SIG-M5 treated with dmso at 0.1 percent for 504 hours (cell line): ENCODE data around the gene DZIP1L.
"Not testable (repeated sequence)": the region's sequence is repeated elsewhere in the genome, so short reads cannot be mapped to it uniquely, and the experiment has no call there.

ENCODE experiments used
- DNase-seq: peaks from one replicate; lab custom pipeline; 2025; ENCODE audit not compliant: unreplicated experiment; lab: John Stamatoyannopoulos, UW

The DZIP1L gene

DNA sequence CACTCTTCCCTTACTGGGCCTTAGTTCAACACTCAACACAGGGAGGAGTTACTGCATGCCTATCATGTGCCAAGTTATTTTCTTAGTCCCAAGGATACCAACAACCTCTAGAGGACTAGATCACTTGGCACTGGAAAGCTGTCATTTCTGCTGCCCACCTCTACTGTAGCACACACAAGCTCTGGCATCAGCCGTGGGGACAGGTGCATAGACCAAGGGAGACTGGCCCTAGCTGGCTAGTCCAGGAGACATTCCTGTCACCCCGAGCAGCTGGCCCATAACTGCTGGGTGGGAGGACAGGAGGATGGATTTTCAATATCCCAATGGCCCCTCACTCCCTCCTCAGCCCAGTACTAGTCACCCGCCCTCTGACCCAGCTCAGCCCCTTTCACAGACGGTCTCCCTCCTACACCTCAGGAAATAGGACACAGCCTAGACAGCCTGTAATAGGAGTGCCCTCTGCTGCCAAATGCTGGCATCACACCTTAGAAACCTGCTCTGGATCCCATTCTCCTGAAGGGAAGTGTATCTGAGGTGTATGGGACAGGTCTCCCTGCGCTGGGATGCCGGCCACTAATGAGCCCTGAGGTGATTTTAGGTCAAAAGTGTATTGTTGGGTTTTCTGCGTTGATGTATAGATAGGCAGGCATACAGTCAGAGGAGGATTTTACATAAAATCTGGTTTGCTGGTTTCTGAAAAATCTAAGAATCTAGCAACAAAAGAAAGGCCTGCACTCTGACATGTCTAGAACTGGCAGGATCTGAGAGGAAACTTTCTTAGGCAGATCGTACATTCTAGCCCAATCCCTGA, 3.4 kb upstream of the DZIP1L start:
- DNase-seq: peak; percentile 70

DNA sequence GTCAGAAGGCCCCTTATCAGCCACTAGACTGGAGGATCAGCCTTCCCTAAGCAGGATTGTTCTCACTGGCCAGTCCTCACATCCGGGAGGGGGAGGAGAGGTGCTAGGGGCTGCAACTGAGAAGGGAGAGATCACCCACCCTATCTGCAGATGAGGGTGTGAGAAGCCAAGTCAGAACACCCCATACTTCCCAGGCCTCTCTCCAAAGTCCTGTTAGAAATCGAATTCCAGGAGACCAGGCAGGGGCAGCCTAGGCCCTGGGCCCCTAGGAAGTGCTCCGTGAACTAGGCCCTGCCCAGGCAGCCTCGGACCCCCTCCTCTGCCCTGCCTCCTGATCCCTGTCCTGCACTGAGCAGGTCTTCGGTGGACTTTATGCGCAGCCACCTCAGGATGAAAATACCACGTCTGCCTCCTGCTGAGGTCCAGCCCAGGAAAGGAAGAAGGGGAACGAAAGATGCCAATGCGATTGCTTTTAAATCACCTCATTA, 933 bp downstream of the DZIP1L start:
- DNase-seq: no peak

DNA sequence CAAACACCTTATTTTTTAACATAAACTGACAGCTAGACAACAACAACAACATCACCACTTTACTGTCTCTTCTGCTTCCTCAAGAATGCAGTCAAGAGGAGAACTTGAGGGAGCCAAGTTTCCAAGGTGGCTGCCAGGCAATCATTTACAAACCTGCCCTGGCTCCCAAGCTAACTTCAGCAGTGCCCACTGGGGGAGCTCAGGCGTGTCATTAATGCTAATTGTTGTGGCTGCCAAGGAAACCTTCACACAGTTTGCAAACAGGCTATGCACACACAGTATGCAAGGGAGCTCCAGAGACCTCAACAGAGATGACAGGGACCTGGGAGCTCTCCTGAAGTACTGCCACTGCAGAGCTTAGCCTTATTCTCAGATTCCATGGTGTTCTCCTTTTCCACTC, 2.1 kb downstream of the DZIP1L start:
- no peak for DNase-seq

DNA sequence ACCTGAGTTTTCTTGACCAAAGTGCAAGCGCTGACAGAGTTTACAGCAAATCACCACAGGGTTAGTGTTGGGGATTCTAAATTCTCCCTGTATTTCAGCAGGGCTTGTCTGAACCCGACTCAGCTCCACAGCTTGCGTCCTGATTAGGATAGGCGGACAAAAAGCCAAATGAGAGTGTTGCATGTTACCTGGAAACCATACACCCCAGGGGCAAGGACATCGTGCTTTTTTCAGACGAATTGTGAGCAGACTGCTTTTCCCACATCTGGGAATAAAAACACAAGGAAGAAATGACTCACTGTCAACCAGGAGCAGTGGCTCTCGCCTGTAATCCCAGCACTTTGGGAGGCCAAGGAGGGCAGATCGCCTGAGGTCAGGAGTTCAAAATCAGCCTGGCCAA, 3.0 kb downstream of the DZIP1L start:
- DNase-seq: no peak

DNA sequence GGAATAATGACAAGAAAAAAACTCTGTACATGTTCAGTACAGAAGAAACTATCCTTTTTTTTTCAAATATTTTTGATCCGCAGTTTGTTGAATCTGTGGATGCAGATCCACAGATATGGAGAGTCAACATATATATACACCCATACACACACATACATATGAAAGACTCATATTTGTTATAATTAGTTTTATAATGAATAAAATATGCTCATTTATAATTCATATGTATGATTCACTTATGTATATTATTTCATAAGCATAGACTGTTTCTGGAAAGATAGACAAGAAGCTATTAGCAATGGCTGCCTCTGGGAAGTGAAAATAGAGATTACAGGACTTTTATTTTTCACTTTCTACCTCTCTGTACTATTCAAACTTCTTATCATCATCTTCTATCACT, 9.8 kb downstream of the DZIP1L start:
- DNase-seq: no peak

DNA sequence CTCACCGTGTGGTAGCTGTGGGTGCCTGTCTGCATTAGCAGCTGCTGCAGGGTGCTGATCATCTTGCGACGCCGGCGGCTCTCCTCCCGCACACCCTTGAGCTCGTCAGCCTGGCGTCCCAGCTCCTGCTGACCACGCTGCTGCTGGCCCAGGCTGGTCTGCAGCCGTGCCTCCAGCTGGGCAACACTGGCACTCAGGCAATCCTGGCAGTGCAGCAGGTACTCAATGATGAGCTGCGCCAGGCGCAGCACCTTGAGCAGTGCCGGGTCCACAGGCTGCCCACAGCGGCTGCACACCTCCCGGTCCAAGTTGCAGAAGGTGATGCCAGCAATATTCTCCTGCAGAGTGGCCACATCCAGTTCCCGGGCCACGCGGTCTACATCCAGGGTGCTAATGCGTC, 11.9 kb downstream of the DZIP1L start:
- no peak for DNase-seq

DNA sequence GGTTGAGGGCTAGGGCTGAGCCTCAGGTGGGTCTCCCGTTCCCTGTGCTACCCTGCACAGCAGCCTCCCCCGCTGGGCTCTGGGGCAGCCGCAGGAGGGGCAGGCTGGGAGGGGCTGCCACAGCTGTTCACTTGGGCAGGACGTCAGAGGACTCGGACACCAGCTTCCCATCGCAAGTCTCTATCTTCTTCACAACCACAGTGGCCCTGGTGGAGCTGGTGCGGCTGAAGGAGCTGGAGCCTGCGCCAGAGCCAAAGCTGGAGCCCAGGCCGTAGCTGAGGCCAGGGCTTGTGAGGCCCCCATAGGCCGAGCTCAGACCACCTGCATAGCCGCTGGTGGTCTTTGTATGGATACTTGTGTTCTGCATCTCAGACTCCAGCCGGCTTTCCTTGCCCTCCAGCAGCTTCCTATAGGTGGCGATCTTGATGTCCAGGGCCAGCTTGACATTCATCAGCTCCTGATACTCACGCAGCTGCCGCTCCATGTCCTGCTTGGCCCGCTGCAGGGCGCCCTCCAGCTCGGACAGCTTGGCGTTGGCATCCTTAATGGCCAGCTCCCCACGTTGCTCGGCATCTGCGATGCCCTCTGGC, 14.0 kb downstream of the DZIP1L start:
- not testable (repeated sequence) for DNase-seq

DNA sequence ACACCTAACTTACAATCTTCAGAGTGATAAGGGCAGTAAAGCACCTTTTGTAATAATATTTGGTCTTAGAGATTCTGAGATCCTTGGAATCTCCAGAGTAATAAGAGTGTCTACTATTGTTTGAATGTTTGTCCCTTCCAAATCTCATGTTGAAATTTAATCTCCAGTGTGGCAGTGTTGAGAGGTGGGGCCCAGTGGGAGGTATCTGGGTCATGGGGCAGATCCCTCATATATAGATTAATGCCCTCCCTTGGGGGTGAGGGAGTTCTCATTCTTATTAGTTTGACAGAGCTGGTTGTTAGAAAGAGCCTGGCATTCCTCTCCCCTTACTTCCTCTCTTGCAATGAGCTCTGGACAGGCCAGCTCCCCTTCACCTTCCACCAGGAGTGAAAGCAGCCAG, 16.0 kb downstream of the DZIP1L start:
- DNase-seq: no peak

DNA sequence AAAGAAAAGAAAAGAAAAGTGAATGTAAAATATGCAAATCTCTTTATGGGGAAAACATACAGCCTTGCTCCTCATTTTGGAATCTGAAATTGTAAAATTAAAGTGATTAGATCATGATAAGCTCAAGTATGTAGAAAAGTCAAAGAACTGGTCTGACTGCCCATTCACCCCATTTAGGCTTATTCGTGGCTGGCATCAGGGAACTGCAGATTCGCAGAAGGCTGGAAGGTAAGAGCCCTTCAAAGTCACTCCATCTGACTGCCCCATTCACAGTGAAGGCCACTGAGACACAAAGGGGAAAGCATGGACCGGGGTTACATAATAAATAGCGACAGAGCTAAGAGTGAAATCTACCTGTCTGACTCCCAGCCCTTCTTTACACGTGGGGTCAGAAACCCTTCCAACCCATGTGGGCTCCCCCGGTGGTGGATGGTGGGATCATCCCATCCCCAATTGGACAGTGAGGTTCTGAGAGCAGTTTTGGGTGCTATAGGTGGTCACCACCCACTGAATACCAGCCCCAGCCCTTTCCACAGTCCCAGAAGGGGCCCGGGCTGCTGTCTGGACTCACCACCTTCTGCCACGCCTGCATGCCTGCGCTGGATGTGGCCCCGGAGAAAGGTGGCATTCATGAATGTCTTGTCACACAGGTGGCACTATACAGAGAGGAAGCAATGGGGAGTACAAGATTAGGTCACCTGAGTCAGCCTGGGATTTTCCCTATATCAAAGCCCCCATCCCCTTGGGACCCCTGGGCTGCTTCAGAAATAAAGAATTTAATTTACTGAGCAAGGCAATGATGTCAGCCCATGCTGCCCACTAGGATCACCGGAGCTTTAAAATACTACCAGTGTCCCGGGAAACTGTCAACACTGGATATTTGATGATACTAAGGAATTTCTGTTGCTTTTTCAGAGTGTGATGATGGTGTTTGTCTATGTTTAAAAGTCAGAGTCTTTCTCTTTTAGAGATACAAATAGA, 17.9 kb downstream of the DZIP1L start:
- DNase-seq: peak; percentile 20

DNA sequence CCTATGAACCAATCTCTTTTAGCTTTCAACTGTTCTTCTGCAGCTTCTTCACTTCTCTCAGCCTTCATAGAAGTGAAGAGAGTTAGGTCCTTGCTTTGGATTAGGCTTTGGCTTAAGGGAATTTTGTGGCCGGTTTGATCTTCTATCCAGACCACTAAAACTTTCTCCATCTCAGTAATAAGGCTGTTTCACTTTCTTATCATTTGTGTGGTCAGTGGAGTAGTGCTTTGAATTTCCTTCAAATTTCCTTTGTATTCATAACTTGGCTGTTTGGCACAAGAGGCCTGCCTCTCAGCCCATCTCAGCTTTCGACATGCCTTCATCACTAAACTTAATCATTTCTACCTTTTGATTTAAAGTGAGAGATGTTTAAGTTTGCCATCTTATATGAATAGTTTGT, 21.7 kb downstream of the DZIP1L start:
- DNase-seq: no peak

DNA sequence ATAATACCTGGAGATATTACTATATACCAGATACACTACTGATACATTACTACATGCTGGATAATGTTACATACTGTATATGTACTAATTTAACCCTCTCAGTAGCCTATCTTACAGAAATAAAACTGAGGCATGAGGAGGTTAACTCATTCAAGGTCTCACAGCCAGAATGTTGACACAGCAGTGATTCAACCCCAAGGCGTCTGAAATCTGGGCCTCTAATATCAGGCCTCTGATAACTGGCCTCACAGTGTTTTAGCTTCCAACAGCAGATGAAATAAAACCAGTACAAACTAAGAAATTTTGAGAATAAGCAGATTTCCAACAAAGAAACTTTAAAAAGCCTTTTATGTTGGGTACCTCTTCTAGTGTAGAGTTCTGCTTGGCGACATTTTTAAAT, 23.4 kb downstream of the DZIP1L start:
- DNase-seq: no peak

DNA sequence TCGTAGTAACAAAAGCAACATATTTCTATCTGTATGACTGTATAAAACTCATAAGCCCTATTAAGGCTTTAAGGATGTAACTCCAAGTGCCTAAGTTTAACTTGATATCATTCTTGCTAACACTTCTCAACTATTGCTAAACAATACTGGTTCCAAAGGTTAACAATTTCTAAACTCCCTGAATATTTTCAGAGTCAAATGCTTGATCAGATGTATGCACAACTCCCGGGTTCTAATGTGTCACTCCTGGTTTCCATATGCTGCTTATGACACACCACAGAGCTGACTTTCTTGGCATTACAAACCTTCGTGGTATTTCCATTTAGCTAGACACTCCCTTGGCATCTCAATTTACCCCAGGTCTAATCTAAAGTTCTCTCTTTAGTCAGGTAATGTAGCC, 26.3 kb downstream of the DZIP1L start:
- no peak for DNase-seq

DNA sequence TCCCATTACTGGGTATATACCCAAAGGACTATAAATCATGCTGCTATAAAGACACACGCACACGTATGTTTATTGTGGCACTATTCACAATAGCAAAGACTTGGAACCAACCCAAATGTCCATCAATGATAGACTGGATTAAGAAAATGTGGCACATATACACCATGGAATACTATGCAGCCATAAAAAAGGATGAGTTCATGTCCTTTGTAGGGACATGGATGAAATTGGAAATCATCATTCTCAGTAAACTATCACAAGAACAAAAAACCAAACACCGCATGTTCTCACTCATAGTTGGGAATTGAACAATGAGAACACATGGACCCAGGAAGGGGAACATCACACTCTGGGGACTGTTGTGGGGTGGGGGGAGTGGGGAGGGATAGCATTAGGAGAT, 29.7 kb downstream of the DZIP1L start:
- not testable (repeated sequence) for DNase-seq

DNA sequence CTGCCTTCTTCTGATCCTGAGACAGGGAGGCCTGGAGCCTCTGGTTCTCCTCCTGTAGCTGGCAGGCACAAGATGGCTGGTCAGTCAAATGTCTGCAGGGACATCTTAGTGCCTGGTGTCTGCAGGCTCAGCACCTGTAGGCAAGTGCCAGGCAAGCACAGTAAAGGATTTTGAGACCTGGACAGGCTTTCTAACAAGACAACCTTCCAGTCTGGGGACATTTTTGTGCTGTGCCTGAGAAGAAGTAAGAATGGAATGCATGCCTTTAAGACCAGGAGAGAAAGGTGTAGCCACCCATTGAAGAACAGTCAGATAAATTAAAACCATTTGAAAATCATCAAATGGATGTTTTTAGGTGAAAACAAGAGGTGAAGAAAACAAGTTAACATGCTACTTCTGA, 31.2 kb downstream of the DZIP1L start:
- no peak for DNase-seq

DNA sequence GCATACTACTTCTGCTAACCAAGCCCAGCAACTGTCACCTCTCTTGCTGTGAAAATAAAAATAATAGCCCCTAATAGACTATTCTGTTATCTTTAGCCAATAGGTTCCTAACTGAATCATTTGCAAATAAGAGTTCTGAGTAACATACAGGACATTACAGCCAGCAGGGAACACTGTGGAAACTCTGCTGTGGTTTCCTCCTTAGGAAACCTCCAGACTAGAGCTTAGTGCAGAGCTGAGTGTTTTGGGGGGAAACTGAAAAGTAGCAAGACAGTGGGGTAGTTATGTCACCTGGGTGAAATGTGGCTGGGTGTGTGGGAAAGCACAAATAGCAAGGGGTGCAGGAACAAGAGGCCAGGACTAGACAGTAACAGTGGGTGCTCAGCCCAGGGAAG, 32.4 kb downstream of the DZIP1L start:
- peak; percentile 54 for DNase-seq

DNA sequence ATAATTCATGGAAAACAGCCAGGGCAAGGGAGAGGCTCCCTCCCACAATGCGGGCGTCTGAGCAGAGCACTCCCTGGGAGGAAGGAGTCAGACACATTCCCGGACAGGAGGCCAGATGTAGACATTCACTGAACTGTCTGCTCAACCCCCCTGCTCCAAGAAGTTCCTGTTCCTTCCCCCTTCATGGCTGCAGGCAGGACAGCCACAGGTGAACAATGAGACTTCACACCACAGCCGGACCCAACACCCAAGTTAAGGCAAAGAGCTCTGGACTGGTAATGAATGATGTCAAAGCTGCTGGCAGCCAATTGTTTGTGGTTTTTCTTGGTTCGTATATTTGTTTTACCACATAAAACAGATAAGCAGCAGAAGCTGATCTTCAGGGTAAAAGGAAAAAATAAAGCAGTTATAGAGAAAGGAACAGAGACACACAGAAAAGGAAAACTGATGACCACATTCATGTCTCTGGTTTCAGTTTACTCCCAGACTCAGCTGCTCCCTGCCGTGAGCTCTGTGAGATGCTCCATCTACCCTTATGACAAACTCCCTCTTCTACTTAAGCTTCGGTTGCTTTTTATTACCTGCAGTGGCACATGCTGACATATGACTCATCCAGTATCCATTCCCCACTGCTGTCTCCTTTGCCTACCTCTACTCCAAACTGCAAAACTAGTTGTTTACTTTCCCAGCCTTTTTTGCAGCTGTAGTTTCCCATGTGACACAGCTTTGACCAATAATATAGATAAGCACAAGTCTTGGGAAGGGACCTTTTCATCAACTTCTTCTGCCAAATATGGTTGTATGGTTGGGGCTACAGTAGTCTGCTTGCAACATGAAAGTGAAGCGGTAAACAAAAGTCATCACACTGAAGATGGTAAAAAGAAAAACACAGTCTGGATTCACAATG, 33.1 kb downstream of the DZIP1L start:
- peak; percentile 83 for DNase-seq

DNA sequence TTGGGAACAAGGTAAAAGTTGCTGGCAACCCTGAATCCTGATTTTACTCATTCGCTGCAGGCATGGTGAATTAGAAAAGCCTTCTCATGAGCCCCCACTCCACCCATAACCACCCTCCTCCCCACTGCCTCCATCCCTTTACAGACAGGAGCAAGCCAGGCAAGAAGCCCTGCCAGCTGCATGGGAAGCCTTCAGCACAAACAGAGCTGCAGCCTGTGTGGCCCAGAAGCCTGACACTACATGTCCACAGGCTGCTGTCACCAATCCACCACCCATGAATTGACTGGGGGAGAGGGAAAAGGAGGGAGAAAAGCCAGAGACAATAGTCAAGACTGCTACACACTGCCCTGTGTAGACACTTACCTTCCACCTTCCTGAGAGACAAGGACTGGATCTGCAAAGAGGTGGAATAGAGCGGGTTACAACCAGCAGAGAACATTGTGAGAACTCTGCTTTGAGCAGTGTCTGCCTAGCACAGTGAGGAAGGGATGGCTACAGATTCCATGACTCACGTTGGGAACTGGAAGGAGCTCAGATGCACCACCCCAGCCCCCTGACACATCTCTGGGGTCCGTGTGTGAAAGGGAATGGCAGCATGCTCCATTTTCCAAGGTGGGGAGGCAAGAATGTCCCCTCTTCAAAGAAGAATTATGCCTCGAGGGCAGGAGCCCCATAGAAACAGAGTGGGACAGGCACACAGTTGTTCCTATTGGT, 33.9 kb downstream of the DZIP1L start:
- DNase-seq: no peak

DNA sequence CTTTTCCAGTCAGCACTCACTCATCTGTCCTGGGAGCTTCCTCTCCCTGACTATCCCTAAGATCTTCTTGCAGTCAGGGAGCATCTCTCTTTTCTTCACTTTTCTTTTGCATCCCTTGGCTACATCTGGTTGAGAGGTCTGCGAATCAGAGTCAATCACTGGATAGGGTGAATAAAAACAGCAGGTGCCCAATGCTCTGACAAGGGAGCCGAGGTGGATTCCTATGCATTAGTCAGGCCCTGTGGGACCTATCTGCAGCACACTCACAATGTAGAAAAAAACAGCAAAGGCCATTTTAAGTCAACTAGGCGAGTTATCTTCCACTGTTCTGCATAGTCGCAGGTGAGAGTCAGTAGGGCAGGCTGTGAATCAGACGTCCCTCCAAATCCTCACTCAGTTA, 35.5 kb downstream of the DZIP1L start:
- DNase-seq: no peak

DNA sequence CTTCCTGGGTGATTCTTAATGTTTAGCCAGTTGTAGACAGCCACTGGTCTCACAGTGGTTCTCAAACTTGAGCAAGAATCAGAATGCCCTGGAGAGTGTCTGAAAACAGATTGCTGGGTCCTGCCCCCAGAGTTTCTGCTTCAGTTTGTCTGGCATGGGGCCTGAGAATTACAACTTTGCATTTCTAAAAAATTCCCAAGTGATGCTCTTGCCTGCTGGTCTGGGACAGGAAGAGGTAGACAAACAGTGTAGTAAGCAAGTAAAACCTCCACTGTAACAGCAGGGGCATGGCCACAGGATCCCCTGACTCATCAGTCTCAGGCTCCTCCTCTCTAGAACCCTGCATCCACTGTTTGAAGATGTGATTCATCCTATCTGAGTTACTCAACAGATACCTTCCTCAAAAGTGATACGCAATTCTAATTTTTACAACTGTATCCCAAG, 36.5 kb downstream of the DZIP1L start:
- peak; percentile 92 for DNase-seq

DNA sequence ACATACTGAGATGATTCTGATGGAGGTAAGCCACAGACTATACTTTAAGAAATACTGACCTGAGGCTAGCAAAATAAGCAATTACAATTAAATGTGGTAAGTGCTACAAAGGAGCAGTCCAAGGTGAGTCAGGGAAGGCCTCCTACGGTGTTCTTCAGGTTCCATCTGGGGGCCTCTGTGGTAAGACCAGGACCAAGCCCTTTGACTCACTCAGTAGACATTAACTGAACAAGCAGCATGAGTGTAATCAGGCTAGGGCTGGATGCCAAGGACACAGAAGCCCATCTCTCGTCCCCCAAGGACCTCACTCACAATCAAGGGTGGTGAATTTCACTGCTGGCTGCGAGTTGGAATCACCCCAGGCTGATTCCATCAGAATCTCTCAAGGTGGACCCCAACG, 37.3 kb downstream of the DZIP1L start:
- DNase-seq: no peak
